GM12873 (cell line): ENCODE measurements around the gene PNPLA6.

Experiments used
- TF ChIP-seq, protein P1 (sequence below): IDR thresholded peaks from 2 replicates; pipeline ENCODE4 v1.5.1; 2012; ENCODE audit warnings: low read depth, mild to moderate bottlenecking, moderate library complexity, low read length, control low read depth; ENCODE audit not compliant: insufficient read depth; ENCODE audit errors: missing control alignments

PNPLA6 gene

GRCh38 chr19:7600721-7601120, 65.2 kb downstream of the PNPLA6 start:
- TF ChIP-seq, protein P1, sequence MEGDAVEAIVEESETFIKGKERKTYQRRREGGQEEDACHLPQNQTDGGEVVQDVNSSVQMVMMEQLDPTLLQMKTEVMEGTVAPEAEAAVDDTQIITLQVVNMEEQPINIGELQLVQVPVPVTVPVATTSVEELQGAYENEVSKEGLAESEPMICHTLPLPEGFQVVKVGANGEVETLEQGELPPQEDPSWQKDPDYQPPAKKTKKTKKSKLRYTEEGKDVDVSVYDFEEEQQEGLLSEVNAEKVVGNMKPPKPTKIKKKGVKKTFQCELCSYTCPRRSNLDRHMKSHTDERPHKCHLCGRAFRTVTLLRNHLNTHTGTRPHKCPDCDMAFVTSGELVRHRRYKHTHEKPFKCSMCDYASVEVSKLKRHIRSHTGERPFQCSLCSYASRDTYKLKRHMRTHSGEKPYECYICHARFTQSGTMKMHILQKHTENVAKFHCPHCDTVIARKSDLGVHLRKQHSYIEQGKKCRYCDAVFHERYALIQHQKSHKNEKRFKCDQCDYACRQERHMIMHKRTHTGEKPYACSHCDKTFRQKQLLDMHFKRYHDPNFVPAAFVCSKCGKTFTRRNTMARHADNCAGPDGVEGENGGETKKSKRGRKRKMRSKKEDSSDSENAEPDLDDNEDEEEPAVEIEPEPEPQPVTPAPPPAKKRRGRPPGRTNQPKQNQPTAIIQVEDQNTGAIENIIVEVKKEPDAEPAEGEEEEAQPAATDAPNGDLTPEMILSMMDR: no peak

- TF ChIP-seq, protein P1: no peak
Observed at GRCh38 chr19:7602240-7602934, 66.9 kb downstream of the PNPLA6 start.

GRCh38 chr19:7602935-7603497, 67.5 kb downstream of the PNPLA6 start:
- TF ChIP-seq, protein P1: no peak

- TF ChIP-seq, protein P1: no peak
Observed at GRCh38 chr19:7603919-7604318, 68.4 kb downstream of the PNPLA6 start.

GRCh38 chr19:7605490-7606222, 70.1 kb downstream of the PNPLA6 start:
- TF ChIP-seq, protein P1: no peak

DNA sequence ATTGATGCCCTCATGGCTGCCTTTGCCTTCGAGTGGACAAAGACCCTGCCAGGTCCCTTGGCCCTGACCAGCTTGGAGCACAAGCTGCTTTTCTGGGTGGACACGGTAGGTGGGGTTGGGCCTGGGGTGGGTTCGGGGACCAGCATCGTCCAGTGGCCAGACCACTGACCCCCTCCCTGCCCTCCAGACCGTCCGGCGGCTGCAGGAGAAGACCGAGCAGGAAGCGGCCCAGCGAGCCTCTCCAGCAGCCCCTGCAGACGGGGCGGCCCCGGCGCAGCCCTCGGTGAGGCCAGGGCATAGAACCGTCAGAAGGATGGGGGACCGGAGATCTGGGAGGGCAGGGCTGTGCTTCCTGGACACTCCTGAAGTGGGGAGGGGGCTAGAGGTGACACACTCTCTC, 70.8 kb downstream of the PNPLA6 start:
- TF ChIP-seq, protein P1: no peak

DNA sequence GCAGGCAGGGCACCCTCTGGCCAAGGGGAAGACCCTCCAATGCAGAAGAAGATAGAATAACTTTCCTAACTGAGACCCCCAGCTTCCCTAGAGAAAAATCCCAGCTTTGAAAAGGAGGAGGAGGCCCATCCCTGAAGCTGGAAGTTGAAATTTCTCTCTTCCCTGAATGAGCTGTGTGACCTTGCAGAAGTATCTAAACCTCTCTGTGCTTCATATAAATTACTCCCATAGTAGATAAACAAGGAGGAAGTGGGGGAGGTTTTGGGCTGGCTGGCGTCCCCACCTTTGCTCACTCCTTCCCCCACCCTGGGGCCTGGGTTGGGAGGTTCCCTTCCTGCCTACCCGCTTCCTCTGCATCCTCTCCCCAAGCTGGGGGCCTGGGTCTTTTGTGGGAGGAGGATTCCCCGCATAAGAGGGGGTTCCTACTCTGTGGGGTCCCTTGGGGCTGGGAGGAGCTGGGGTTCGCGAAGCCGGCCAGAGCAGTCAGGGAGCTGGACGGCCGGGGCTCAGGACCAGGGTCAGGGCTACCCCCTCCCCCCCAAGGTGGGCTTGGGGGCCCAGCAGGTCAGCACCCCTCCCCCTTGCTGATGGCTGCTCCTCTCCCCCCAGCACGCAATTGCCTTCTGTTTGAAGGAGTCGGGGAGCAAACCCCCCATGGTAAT, 71.8 kb downstream of the PNPLA6 start:
- TF ChIP-seq, protein P1: no peak
